Astrocyte (in vitro differentiated cells and primary cell): ENCODE data around the gene ZEB1. TPM values are rescaled to one million over a fixed set of nuclear protein-coding genes. Genes with fewer than 3 reads are reported as not detected.
"Not testable (repeated sequence)": the region's sequence is repeated elsewhere in the genome, so short reads cannot be mapped to it uniquely, and the experiment has no call there.

Source experiments
- DNase-seq: peaks from one replicate; pipeline ENCODE4 v3.0.0-alpha.2; 2010; ENCODE audit warnings: low read depth
- FAIRE-seq: peaks from 2 replicates; lab custom pipeline; 2011; peaks lifted over from hg19 to GRCh38; lab: Jason Lieb, UNC
- H2AFZ ChIP-seq: 2 replicates; pipeline ENCODE4 v1.6.0; 2012; ENCODE audit warnings: low read depth, low read length, inconsistent platforms
- H3K27ac ChIP-seq: 2 replicates; pipeline ENCODE4 v1.5.1; 2011; ENCODE audit warnings: low read depth, low read length, inconsistent platforms
- H3K27me3 ChIP-seq: 2 replicates; pipeline ENCODE4 v1.6.0; 2011; ENCODE audit warnings: low read length, inconsistent platforms; ENCODE audit not compliant: insufficient read depth
- H3K36me3 ChIP-seq: 2 replicates; pipeline ENCODE4 v1.5.1; 2011; ENCODE audit warnings: low read length, inconsistent platforms; ENCODE audit not compliant: insufficient read depth
- H3K4me1 ChIP-seq: 2 replicates; pipeline ENCODE4 v1.5.1; 2011; ENCODE audit warnings: low read length, inconsistent platforms; ENCODE audit not compliant: insufficient read depth
- H3K4me2 ChIP-seq: 2 replicates; pipeline ENCODE4 v1.6.0; 2012; ENCODE audit warnings: low read length, inconsistent platforms
- H3K4me3 ChIP-seq: 2 replicates; pipeline ENCODE4 v1.5.1; 2011; ENCODE audit warnings: low read depth, mild to moderate bottlenecking, low read length, inconsistent platforms; ENCODE audit not compliant: insufficient read depth
- H3K79me2 ChIP-seq: 2 replicates; pipeline ENCODE4 v1.6.0; 2012; ENCODE audit warnings: mild to moderate bottlenecking, low read length, inconsistent platforms; ENCODE audit not compliant: insufficient read depth
- H3K9ac ChIP-seq: 2 replicates; pipeline ENCODE4 v1.6.0; 2012; ENCODE audit warnings: mild to moderate bottlenecking, low read length, inconsistent platforms
- H3K9me3 ChIP-seq: 2 replicates; pipeline ENCODE4 v1.5.1; 2012; ENCODE audit warnings: low read depth, mild to moderate bottlenecking, low read length, inconsistent platforms; ENCODE audit not compliant: insufficient read depth
- H4K20me1 ChIP-seq: 2 replicates; pipeline ENCODE4 v1.6.0; 2012; ENCODE audit warnings: low read length, inconsistent platforms; ENCODE audit not compliant: insufficient read depth
- H3K27ac Mint-ChIP-seq: one replicate; pipeline ENCODE4 v1.8.0; 2021; ENCODE audit warnings: mild to moderate bottlenecking, mixed read lengths; ENCODE audit not compliant: unreplicated experiment
- H3K27me3 Mint-ChIP-seq: one replicate; pipeline ENCODE4 v1.8.0; 2021; ENCODE audit warnings: low read depth, mixed read lengths; ENCODE audit not compliant: unreplicated experiment
- H3K36me3 Mint-ChIP-seq: one replicate; pipeline ENCODE4 v1.8.0; 2021; ENCODE audit warnings: low read depth, mixed read lengths; ENCODE audit not compliant: unreplicated experiment
- H3K4me1 Mint-ChIP-seq: one replicate; pipeline ENCODE4 v1.8.0; 2021; ENCODE audit warnings: low read depth, mixed read lengths; ENCODE audit not compliant: unreplicated experiment
- H3K4me3 Mint-ChIP-seq: one replicate; pipeline ENCODE4 v1.8.0; 2021; ENCODE audit warnings: mild to moderate bottlenecking, moderate library complexity, mixed read lengths; ENCODE audit not compliant: unreplicated experiment
- H3K9me3 Mint-ChIP-seq: one replicate; pipeline ENCODE4 v1.8.0; 2021; ENCODE audit warnings: mild to moderate bottlenecking, mixed read lengths; ENCODE audit not compliant: unreplicated experiment
- EZH2 ChIP-seq: IDR thresholded peaks from 2 replicates; pipeline ENCODE4 v1.6.1; 2012; ENCODE audit warnings: mild to moderate bottlenecking, low read length, inconsistent platforms; ENCODE audit not compliant: insufficient read depth
- total RNA-seq: library from RNA; stranded (reverse); gene quantifications from 2 replicates; pipeline ENCODE4 v1.2.1, GENCODE V29; 2021
- TF ChIP-seq, protein P1 (sequence below): IDR thresholded peaks from 2 replicates; pipeline ENCODE4 v1.5.1; 2011; ENCODE audit warnings: low read depth, mild to moderate bottlenecking, inconsistent platforms, low read length, moderate library complexity; ENCODE audit not compliant: insufficient read depth

ZEB1 gene
- total RNA-seq, 1 donor from 2014 or later, result 37.2 TPM

DNA sequence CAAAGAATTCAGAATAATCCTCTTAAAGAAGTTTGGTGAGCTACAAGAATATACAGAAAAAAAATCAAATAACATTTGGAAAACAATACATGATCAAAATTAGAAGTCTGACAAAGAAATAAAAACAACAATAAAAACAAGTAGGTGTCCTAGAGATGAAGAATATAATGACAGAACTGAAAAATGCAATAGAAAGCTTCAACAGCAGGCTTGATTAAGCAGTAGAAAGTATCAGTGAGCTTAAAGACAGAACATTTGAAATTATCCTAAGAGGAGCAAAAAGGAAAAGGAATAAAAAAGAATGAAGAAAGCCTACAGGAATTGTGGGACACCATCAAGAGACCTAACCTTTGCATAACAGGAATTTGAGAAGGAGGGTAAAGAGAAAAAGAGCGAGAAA is 238.8 kb downstream of the ZEB1 start:
- Mint-ChIP-seq H3K27me3 (no peaks in the 10 kb centered on the region), H3K4me1 (peaks cover 2% of the 10 kb centered on the region), H3K27ac (no peak overlapping the region), H3K4me3 (no peak overlapping the region), H3K36me3 (no peaks in the 10 kb centered on the region), H3K9me3 (peaks cover 15% of the 10 kb centered on the region)
- Histone ChIP-seq H2AFZ (no peak overlapping the region), H3K36me3 (no peaks in the 10 kb centered on the region), H3K4me1 (no peaks in the 10 kb centered on the region), H3K9ac (no peak overlapping the region), H3K27me3 (peaks cover 16% of the 10 kb centered on the region), H3K4me3 (no peak overlapping the region), H3K4me2 (no peak overlapping the region), H3K27ac (no peak overlapping the region), H3K9me3 (peaks cover 17% of the 10 kb centered on the region), H4K20me1 (peaks cover 3% of the 10 kb centered on the region), H3K79me2 (no peaks in the 10 kb centered on the region)
- FAIRE-seq (no peak), DNase-seq (no peak)
- TF ChIP-seq EZH2, result no peak
- TF ChIP-seq, protein P1, sequence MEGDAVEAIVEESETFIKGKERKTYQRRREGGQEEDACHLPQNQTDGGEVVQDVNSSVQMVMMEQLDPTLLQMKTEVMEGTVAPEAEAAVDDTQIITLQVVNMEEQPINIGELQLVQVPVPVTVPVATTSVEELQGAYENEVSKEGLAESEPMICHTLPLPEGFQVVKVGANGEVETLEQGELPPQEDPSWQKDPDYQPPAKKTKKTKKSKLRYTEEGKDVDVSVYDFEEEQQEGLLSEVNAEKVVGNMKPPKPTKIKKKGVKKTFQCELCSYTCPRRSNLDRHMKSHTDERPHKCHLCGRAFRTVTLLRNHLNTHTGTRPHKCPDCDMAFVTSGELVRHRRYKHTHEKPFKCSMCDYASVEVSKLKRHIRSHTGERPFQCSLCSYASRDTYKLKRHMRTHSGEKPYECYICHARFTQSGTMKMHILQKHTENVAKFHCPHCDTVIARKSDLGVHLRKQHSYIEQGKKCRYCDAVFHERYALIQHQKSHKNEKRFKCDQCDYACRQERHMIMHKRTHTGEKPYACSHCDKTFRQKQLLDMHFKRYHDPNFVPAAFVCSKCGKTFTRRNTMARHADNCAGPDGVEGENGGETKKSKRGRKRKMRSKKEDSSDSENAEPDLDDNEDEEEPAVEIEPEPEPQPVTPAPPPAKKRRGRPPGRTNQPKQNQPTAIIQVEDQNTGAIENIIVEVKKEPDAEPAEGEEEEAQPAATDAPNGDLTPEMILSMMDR, result no peak

DNA sequence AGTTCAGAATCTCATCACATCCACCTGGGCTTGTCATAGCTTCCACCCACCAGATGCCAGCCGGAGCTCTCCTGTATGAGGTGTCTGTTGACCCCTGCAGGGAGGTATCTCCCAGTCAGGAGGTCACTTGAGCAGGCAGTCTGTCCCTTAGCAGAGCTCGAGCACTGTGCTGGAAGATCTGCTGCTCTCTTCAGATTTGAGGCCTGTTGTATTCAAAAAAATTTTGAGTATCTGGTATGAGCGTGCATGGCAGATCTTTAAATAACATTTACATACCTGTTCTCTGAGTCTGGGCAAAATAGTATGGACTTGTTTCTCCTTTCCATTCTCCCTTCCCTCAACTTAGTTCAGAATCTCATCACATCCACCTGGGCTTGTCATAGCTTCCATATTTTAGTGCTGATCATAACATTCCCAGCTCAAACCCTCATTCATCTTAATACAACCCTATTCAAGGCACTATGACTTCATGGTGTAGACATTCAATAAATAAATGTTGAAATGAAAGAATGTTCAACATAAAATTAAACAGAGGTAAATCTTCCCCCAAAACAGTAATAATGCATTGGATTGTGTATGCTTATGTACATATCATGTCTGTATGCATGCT is 249.3 kb downstream of the ZEB1 start:
- not testable (repeated sequence) for H4K20me1 ChIP-seq

DNA sequence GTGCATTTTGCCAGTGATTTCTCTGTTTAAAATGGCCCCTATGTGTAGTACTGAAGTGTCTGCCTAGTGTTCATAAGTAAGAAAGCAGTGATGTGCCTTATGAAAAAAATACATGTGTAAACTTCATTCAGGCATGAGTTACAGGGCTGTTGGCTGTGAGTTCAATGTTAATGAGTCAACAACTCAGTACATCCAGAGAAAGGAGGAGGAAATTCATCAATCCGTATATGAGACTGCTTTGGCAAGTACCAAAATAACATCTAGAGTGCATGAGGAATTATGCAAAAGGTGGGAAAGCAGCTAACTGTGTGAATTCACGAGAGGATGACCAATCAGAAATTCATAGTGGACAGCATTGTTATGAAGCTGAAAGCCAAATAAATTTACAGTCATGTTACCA is 255.6 kb downstream of the ZEB1 start:
- H3K27me3 Mint-ChIP-seq, result peaks cover 10% of the 10 kb centered on the region
- no peak overlapping the region for H3K27ac Mint-ChIP-seq
- Histone ChIP-seq H3K9me3 (peaks cover 4% of the 10 kb centered on the region), H3K9ac (no peak overlapping the region), H2AFZ (no peak overlapping the region), H4K20me1 (no peaks in the 10 kb centered on the region), H3K4me3 (no peak overlapping the region), H3K27ac (no peak overlapping the region), H3K27me3 (no peaks in the 10 kb centered on the region), H3K4me2 (no peak overlapping the region), H3K4me1 (no peaks in the 10 kb centered on the region), H3K79me2 (no peaks in the 10 kb centered on the region), H3K36me3 (no peaks in the 10 kb centered on the region)
- DNase-seq (no peak), FAIRE-seq (no peak)
- no peaks in the 10 kb centered on the region for H3K4me1 Mint-ChIP-seq
- no peak overlapping the region for H3K4me3 Mint-ChIP-seq
- H3K36me3 Mint-ChIP-seq, result no peaks in the 10 kb centered on the region
- TF ChIP-seq EZH2, result no peak
- TF ChIP-seq, protein P1, result no peak
- H3K9me3 Mint-ChIP-seq, result peaks cover 16% of the 10 kb centered on the region

More for the DNA sequence above, 249.3 kb downstream of the ZEB1 start:
- H3K9me3 Mint-ChIP-seq, result peaks cover 22% of the 10 kb centered on the region
- not testable (repeated sequence) for H3K36me3 Mint-ChIP-seq, DNase-seq, H3K9me3 ChIP-seq, H3K4me1 ChIP-seq, H3K27me3 Mint-ChIP-seq, H3K4me2 ChIP-seq, H2AFZ ChIP-seq, H3K79me2 ChIP-seq, H3K4me3 ChIP-seq, FAIRE-seq, H3K27ac ChIP-seq, H3K9ac ChIP-seq, H3K4me1 Mint-ChIP-seq, H3K27ac Mint-ChIP-seq, H3K4me3 Mint-ChIP-seq, H3K27me3 ChIP-seq, H3K36me3 ChIP-seq
